ENCODE measurements around the gene DNASE1L2.
"Not testable (repeated sequence)": the region's sequence is repeated elsewhere in the genome, so short reads cannot be mapped to it uniquely, and the experiment has no call there.

The DNASE1L2 gene

GRCh38 chr16:2226245-2226793, 9.9 kb upstream of the DNASE1L2 start:
- no peak for DNase-seq

- no peak for DNase-seq
Measured at GRCh38 chr16:2226918-2227317, 9.3 kb upstream of the DNASE1L2 start.

- no peak for DNase-seq
Measured at GRCh38 chr16:2228161-2228824, 8.0 kb upstream of the DNASE1L2 start.

DNA sequence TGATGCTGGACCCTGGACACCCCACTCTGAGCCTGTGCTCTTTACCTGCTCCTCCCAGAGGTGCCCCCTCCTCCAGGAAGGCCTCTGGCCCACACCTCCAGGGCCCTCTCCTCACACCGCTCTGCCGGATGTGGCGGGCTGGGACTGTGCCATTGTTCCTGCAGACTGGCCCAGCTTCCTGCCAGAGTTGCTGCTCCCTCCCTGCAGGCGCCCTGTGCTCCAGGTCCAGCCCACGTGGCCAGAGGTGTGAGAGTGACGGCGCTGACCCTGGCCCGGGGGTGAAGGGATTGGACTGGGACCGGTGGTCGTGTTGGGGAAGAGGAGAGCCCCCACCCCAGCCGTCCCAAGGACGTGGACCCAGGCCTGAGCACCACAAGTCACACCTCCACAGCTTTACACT, 7.2 kb upstream of the DNASE1L2 start:
- DNase-seq = no peak

- DNase-seq = no peak
Measured at GRCh38 chr16:2229632-2230250, 6.5 kb upstream of the DNASE1L2 start.

DNA sequence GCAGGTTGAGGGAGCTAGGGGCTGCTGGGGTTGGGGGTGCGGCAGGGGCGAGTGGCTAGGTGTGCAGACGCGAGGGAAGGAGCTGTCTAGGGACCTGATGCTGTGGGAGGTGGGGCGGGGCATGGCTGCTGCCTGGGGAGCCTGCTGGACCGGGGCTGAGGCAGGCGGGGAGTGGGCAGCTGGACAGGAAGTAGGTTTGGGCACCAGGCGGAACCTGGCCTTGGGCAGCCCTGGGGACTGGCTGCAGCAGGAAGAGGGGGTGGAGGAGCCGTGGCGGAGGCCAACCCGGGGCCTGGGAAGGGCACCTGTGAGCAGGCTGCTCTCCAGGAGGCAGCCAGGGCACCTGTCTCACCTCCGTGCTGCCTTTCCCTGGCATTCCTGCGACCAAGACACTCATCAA, 5.9 kb upstream of the DNASE1L2 start:
- no peak for DNase-seq

GRCh38 chr16:2231016-2231931, 5.0 kb upstream of the DNASE1L2 start:
- DNase-seq = no peak

DNA sequence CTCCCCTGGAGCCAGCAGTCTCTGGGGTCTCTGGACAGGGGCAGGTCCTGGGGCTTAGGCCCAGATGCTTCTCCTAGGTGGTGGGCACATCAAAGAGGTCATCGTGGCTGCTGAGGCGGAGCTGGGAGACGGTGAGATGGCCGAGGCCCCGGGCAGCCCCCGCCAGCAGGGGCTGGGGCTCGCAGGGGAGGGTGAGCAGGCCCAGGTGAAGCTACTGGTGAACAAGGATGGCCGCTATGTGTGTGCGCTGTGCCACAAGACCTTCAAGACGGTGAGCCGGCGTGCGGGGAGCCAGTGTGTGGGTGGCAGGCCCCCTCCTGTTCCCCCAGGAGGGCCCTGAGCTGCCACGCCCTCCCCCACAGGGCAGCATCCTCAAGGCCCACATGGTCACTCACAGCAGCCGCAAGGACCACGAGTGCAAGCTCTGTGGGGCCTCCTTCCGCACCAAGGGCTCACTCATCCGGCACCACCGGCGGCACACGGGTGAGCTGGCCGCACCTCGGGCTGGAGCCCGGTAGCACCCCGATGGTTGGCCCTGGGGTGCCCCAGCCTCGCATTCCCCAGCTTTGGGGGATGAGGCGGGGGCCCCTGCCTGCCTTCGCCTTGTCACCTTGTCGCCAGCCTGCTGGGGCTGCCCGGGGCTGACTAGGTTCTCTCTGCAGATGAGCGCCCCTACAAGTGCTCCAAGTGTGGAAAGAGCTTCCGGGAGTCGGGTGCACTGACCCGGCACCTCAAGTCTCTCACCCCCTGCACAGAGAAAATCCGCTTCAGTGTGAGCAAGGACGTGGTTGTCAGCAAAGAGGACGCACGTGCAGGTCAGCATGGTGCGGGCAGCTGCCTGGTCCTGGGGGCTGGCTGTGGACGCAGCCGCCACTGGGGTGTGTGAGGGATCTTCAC, 3.9 kb upstream of the DNASE1L2 start:
- DNase-seq = no peak

DNA sequence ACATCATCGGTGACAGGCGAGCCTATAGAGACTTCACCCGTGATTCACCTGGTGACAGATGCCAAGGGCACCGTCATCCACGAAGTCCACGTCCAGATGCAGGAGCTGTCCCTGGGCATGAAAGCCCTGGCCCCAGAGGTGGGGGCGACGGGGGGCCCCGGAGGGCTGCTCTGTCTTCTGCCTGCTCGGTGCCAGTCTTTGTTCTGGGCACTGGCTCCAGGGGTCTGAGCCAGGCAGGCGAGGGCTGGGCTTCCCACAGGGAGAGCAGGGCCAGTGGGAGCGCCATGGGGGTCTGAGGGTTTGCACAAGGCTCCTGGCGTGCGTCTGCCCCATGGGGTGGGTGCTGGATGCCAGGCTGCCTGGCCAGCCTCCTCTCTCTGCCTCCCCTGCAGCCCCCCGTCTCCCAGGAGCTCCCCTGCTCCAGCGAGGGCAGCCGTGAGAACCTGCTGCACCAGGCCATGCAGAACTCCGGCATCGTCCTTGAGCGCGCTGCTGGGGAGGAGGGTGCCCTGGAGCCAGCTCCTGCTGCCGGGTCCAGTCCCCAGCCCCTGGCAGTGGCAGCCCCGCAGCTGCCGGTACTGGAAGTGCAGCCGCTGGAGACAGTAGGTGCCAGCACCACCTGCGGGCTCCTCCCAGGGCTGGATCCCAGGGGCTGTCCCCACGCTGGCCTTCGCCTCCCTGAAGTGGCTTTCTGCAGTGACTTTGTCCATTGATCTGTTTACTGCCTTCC, 3.0 kb upstream of the DNASE1L2 start:
- no peak for DNase-seq

DNA sequence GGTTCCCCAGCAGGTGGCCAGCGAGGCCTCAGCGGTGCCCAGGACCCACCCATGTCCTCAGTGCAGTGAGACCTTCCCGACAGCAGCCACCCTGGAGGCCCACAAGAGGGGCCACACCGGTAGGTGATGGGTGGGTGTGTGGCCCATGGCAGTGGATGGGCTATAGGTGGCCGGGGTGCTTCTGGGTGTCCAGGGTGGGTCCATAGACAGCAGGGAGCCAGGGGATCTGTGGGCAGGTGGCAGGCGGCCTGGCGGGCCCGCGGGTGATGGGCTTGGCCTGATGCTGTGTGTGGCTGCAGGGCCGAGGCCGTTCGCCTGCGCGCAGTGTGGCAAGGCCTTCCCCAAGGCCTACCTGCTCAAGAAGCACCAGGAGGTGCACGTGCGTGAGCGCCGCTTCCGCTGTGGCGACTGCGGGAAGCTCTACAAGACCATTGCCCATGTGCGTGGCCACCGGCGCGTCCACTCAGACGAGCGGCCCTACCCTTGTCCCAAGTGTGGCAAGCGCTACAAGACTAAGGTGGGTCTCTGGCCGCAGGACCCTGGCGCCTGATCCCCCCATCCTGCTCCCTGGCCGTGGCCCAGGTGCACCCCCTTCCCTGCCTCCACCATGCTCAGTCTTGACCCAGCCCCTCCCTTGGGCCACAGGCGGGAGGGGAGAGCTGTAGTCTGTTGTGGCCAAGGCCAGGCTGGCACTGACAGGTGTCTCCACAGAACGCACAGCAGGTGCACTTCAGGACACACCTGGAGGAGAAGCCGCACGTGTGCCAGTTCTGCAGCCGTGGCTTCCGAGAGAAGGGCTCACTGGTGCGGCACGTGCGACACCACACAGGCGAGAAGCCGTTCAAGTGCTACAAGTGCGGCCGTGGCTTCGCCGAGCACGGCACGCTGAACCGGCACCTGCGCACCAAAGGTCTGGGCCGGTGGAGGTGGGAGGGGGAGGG, 2.1 kb upstream of the DNASE1L2 start:
- no peak for DNase-seq

DNA sequence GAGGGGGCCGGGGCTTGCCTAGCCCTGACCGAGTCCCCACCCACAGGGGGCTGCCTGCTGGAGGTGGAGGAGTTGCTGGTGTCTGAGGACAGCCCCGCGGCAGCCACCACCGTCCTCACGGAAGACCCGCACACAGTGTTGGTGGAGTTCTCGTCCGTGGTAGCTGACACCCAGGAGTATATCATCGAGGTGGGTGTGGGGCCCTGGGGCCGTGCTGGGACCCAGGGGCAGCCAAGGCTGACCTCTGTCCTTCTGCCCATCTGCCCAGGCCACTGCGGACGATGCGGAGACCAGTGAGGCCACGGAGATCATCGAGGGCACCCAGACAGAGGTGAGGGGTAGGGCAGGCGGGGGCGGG, 1.5 kb upstream of the DNASE1L2 start:
- no peak for DNase-seq

DNA sequence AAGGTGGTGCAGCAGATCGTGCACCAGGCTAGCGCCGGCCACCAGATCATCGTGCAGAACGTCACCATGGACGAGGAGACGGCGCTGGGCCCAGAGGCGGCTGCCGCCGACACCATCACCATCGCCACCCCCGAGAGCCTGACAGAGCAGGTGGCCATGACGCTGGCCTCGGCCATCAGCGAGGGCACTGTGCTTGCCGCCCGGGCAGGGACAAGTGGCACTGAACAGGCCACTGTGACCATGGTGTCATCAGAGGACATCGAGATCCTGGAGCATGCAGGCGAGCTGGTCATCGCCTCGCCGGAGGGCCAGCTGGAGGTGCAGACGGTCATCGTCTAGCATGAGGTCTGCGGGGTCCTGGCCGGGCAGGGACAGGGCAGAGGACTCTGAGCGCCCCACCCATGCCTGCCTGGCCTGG, 1.0 kb upstream of the DNASE1L2 start:
- DNase-seq = no peak

DNA sequence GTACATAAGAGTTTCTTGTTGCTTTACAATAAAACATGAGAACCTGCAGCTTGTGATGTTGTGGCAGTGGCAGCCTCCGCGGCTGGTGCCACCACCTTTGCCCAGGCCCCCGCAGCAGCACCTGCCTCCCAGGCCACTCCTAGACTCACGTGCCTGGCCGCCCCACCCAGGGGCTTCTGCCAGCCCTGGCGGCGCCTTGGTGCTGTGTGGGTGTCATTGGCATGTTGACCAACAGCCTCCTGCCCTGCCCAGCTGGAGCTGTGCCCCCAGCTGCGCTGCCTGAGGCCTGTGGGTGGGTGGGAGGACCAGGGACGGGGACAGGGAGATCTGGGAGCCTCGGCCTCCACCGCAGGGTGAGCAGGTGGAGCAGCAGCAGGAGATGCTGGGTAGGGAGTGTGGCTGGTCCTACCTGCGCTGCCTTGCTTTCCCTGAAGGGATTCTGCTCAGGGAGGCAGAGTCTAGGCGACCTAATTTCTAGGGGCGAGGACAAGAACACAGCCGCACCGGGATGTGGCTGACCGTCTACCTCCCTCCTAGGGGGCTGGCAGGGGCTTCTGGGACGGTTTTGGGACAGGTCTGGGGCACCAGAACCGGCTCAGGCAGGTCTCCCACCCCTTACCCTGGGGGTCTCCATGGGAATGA, 428 bp upstream of the DNASE1L2 start:
- DNase-seq = no peak

DNA sequence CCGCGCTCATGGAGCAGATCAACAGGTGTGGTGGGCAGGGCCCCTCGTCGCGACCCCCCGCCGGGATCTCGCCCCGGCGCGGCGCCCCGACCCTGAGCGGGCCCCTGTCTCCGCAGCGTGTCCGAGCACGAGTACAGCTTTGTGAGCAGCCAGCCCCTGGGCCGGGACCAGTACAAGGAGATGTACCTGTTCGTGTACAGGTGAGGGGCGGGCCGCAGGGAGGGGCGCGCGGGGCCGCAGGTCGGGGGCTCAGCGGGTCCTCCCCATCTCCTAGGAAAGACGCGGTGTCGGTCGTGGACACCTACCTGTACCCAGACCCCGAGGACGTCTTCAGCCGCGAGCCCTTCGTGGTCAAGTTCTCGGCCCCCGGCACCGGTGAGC, 848 bp downstream of the DNASE1L2 start:
- DNase-seq = no peak

DNA sequence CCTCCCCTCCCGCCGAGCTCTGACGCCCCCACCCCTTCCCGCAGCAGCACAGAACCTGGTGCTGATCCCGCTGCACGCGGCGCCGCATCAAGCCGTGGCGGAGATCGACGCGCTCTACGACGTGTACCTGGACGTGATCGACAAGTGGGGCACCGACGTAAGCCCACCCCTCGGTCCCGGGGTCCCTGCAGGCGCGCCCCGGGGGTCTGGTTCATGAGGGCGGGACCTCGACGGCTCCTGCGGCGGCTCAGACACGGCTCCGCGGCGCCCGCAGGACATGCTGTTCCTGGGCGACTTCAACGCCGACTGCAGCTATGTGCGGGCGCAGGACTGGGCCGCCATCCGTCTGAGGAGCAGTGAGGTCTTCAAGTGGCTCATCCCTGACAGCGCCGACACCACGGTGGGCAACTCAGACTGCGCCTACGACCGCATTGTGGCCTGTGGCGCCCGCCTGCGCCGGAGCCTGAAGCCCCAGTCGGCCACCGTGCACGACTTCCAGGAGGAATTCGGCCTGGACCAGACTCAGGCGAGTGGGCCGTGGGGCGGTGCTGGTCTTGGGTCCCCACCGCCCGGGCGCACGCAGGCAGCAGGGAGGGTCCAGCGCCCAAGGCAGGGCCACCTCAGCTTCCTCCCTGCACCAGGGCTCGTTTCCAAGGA, 1.4 kb downstream of the DNASE1L2 start:
- DNase-seq = no peak

DNA sequence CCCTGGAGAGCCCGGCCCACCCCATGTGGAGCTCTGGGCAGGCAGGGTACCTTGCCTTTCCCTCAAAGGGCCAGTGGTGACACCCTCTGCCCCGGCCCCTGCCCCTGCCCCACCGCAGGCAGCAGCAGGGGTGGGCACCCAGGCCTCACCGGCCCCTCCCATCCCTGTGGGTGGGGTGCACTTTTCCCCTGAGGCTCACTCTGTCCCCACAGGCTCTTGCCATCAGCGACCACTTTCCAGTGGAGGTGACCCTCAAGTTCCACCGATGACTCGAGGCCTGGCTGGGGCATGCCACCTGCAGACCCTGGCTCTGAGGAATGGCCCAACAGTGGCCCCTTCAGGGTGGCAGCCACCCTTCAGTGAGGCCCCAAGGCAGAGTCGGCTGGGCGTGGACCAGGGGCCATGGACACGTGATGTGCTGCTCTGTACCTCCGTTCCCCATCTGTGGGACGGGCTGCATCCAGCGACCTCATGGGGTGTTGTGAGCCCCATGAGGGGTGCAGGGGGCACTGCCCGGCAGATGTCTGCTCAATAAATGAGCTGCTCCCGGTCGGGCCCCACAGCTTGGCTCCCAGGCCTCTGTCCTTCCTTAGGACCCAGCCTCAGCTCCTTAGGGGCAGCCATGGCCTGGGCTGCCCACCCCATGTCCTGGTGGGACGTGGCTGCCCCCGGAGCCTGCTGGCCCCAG, 2.0 kb downstream of the DNASE1L2 start:
- no peak for DNase-seq

- no peak for DNase-seq
Measured at GRCh38 chr16:2238838-2239675, 2.8 kb downstream of the DNASE1L2 start.

GRCh38 chr16:2240331-2240730, 4.1 kb downstream of the DNASE1L2 start:
- not testable (repeated sequence) for DNase-seq
